HL-60/S4 (cell line): Measurements from ENCODE around the gene CDCP2.
"Not testable (repeated sequence)": the region's sequence is repeated elsewhere in the genome, so short reads cannot be mapped to it uniquely, and the experiment has no call there.

ENCODE experiments used
- in situ Hi-C: fragments of 300-500 bp; cut with MboI; formaldehyde crosslinking; loops from 2 replicates; pipeline ENCODE4 v1.14.3; 2022; ENCODE audit warnings: low sequenced_read_pairs

CDCP2 gene

DNA sequence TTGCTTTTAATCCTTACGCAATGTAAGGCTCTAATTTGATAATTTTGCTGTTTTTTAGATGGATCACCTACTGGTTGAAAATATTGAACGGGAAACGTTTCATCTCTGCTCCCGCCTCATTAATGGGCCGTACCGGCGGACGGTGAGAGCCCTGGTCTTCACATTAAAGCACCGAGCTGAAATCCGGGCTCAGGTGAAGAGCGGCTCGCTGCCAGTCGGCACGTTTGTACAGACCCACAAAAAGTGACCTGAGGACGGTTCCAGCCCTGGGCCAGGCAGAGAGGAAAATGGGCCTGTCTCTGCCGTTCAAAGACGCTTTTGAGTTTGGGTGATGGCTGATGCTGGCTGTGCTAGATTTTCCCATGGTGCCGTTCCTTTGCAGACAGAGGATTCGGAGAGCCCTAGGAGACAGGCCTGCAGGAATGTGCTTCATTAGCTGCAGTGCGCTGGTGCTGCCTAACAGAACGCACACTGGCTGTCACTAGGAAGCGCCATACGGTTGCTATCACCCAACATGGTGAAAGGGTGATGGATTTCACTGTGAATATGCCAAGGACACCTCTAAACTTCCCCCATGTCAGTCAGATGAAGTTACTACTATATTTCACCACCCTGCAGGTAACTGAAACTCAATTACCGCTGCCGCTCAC lies 56.4 kb downstream of the CDCP2 start:
- in situ Hi-C loops, result no loop called here

DNA sequence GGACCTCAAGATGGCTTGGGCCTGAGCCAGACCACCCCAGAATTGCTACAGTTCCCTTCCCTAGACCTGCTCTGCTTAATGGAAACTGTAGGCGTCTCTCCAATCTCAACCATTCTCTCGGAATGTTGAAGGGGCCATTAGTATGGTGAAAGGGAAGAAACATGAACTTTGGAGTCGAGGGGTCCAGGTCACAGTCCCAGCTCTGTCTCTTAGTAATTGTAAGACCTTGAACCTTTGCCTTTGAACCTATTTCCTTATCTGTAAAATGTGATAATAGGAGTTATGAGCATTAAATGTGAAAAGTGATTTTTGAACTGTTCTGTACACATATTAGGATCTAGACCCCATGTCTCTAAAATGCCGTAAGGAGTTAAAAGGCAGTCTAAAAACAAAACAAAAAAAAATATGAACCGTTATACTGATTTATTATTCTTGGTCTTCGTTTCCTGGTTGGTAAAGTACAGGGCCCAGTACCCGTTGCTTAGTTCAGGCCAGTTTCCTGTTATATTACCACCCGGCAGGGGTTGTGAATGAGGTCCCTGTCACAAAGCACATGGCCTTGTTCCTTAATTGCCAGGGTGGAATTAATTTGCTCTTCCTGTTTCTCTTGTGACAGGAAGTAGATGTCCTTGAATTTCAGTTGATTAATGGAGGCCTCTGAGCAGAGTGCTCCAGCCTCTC lies 57.1 kb downstream of the CDCP2 start:
- in situ Hi-C loops, result no loop called here

DNA sequence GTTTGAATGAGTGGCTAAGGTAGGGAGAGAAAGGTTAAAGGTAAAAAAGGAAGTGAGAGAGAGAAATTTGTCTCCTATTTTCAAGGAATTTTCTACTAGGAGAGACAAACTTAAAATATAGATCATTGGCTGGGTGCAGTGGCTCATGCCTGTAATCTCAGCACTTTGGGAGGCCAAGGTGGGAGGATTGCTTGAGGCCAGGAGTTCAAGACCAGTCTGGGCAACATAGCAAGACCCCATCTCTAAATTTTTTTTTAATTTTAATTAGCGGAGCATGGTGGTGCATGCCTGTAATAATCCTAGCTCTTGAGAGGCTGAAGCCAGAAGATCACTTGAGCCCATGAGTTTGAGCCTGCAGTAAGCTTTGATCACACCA lies 58.1 kb downstream of the CDCP2 start:
- in situ Hi-C loops, result not testable (repeated sequence)

DNA sequence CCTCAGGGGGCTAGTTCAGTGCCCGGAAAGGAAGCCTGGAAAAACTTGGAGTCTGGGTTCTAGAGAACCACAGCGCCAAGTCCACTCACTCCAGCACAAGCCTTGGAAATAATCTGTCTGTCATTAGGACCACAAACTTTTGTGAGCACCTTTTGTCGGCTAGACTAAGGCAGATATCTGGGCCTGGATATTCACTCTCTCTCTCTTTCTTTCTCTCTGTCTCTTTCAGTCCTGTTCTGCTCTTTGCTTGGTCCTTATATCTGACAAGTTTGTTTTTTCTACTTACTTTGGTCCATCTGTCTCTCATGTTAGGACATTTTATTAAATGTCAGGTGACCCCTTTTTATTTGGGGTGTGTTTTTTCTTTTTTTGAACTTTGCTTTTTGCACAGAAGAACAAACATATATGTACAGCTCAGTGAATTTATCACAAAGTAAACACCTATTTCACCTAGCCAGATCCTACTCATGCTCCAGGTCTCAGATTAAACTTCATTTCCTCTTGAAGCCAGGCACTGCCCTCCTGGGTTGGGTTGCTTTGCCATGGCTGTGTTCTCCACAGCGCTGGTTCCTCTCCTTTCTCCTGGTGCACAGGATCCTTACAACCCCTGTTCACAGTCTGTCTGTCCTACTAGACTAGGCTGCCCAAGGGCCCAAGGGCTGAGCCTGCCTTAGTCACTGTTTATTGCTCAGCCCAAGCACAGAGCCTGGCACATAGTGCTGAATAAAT lies 58.6 kb downstream of the CDCP2 start:
- in situ Hi-C loops, result no loop called here

DNA sequence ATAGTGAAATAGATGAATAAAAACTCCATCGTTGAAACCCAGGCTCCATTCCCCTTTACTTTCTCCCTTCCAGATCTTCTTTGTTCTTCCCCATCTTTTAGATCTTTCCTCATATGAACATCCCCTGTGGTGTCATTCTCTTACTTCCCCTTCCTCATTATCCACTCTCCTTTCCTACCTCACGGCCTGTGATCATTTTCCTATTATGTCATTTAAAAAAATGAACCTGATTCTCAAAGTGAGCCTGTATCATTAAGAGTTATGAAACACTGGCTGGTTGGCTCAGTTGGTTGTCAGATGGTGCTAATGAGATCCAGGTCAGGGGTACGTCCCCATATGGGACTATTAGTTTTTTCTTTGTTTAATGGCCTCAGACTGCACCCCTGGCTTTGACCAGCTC lies 61.1 kb downstream of the CDCP2 start:
- in situ Hi-C loops, result no loop called here

DNA sequence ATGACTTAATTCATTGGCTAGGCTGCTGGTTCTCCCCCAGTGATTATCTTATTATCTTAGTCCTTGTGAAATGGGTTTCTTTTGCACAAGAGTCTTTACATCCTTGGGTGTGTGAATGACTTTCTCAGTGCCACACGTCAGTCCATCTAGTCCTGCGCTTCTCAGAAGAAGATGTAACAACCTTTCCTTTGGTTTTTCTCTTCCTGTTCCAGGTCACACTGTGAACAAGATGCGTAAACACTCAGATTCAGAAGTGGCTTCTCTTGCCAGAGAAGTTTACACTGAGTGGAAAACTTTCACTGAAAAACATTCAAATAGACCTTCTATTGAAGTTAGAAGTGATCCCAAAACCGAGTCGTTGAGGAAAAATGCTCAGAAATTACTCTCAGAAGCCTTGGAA lies 64.4 kb downstream of the CDCP2 start:
- in situ Hi-C loops, result no loop called here

DNA sequence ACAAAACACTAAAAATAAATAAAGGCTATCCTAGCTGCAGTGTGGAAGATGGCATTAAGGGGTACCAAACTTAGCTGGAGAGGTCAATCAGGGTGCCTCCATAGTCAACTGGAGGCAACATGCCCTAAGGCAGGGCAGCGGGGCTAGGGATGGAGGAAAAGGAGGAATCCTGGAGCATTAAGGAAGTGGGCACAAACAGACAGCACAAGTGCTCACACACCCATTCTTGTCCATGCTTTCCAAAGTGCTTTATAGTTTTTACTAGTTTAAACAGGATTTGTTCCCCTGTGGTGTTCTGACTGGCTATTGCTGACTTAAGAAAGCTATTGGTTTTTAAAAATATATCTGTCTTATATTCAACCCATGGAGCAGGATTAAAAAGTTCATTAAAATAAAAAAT lies 66.0 kb downstream of the CDCP2 start:
- in situ Hi-C loops, result no loop called here

DNA sequence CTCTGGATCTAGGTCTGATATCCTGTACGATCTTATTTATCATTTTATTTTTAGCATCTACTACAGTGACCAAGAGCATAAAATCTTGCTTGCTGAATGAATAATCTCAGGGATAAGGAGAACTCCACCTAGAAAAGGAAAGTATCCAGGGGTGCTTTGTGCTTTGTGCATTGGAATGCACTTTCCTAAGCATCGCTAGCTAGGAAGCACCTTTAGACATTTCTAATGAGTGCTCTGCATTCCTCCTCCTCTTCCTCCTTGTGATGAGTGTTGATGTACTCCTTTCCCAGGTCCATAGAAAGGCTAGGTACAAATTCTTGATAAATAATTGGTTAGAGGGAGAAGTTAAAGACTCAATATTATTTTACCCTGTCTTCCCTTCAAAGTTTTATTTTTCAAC lies 68.0 kb downstream of the CDCP2 start:
- in situ Hi-C loops, result no loop called here
